Adrenal gland (tissue), 5 donors: ENCODE measurements around the gene FBXL19.

Source experiments
- CTCF ChIP-seq, 6 experiments: fragments of 450-650 bp in 4 of 6; fragments of 200-600 bp in 2 of 6; sonication (generic) in 1 of 6; IDR thresholded peaks; 1 replicate in 5 of 6; 2 replicates in 1 of 6; pipeline versions ENCODE4 v1.5.1 to v1.8.0; 2016 to 2021; ENCODE audit warnings: antibody characterized with exemption in 6 of 6, mild to moderate bottlenecking in 2 of 6, moderate library complexity in 1 of 6
- POLR2A ChIP-seq, 2 donors: fragments of 450-650 bp; IDR thresholded peaks; one replicate each; pipeline ENCODE4 v1.6.1; 2017; ENCODE audit warnings: antibody characterized with exemption in 2 of 2, mild to moderate bottlenecking in 2 of 2, moderate library complexity in 1 of 2
- donor health status: DM: no; HTN: no; CAD: no.

- TF ChIP-seq CTCF (IDR thresholded peaks at IDR 0.05): no peak
- TF ChIP-seq POLR2A (IDR thresholded peaks at IDR 0.05): no peak
These were observed 16.3 kb upstream of the FBXL19 start for GRCh38 chr16:30907064-30907463.
